K562 (cell line): Measurements from ENCODE around the gene HSF5. TPM values are rescaled to one million over a fixed set of nuclear protein-coding genes. Genes with fewer than 3 reads are reported as not detected.

Experiments
- ATAC-seq: fragments of 200-7000 bp; cut with Tn5 transposase; 3 replicates; pipeline ENCODE4 v1.9.1; 2020; ENCODE audit warnings: moderate library complexity
- BruUV-seq: library from RNA; stranded (reverse); fragments of 400-500 nt; replicated peaks from 2 replicates; lab custom pipeline; 2021; lab: Mats Ljungman, UMichigan
- CTCF ChIA-PET: fragments of 300-600 bp; formaldehyde crosslinking; extraction: SDS; loops from one replicate; lab custom pipeline; 2021; ENCODE audit warnings: low intra/inter-chr PET ratio; lab: Yijun Ruan, JAX
- POLR2A ChIA-PET: fragments of 300-600, 350-650 bp; sonication (Branson Sonifier 250); formaldehyde crosslinking; extraction: SDS; loops from one replicate; lab custom pipeline; 2021; ENCODE audit warnings: antibody characterized with exemption, inconsistent platforms; lab: Yijun Ruan, JAX
- DNase-seq, 4 experiments: peaks; one replicate each; pipeline versions ENCODE4 v3.0.0 to v3.0.0-alpha.2; 2011 to 2018; ENCODE audit warnings: low spot score in 3 of 4, mixed read lengths in 3 of 4; ENCODE audit errors: extremely low read depth in 1 of 4
- FAIRE-seq: peaks from 2 replicates; lab custom pipeline; 2011; peaks lifted over from hg19 to GRCh38; lab: Jason Lieb, UNC
- H2AFZ ChIP-seq: 2 replicates; pipeline ENCODE4 v1.6.0; 2011; ENCODE audit warnings: low read depth, low read length, control low read depth, inconsistent platforms
- H3K27ac ChIP-seq: fragments of 200-600 bp; 3 replicates; pipeline ENCODE4 v1.8.0; 2011; ENCODE audit warnings: low read depth, mild to moderate bottlenecking, control low read depth, inconsistent platforms, low read length, moderate library complexity, mixed read lengths; ENCODE audit errors: extremely low read depth
- H3K27me3 ChIP-seq, 2 experiments: fragments of 300-600 bp in 1 of 2; 2 replicates in 1 of 2; 3 replicates in 1 of 2; pipeline versions ENCODE4 v1.6.0 to v1.8.0; 2011; ENCODE audit warnings: inconsistent platforms in 2 of 2, low read length in 2 of 2, mild to moderate bottlenecking in 1 of 2, mixed read lengths in 1 of 2, moderate library complexity in 1 of 2; ENCODE audit not compliant: control insufficient read depth in 2 of 2, insufficient read depth in 2 of 2
- H3K36me3 ChIP-seq: fragments of 300-600 bp; 3 replicates; pipeline ENCODE4 v1.8.0; 2011; ENCODE audit warnings: mild to moderate bottlenecking, low read length, inconsistent platforms; ENCODE audit not compliant: control insufficient read depth, insufficient read depth
- H3K4me1 ChIP-seq, 2 experiments: fragments of 200-600 bp in 1 of 2; replicated peaks in 1 of 2; 2 replicates in 1 of 2; 3 replicates in 1 of 2; pipeline versions ENCODE4 v1.5.1 to v1.8.0; 2011; ENCODE audit warnings: inconsistent platforms in 2 of 2, low read length in 2 of 2, mild to moderate bottlenecking in 1 of 2, mixed read lengths in 1 of 2, moderate library complexity in 1 of 2; ENCODE audit not compliant: control insufficient read depth in 2 of 2, insufficient read depth in 2 of 2
- H3K4me2 ChIP-seq: 2 replicates; pipeline ENCODE4 v1.6.1; 2011; ENCODE audit warnings: low read length, control low read depth, inconsistent platforms, mixed read lengths; ENCODE audit not compliant: insufficient read depth
- H3K4me3 ChIP-seq: fragments of 200-600 bp; sonication (generic), shearing (Covaris generic); 2 replicates; pipeline ENCODE4 v1.5.1; 2016; ENCODE audit warnings: control low read depth, inconsistent platforms
- H3K79me2 ChIP-seq: fragments of 200-600 bp; 3 replicates; pipeline ENCODE4 v1.8.0; 2011; ENCODE audit warnings: low read length, inconsistent platforms; ENCODE audit not compliant: control insufficient read depth, insufficient read depth
- H3K9ac ChIP-seq, 2 experiments: 2 replicates each; pipeline versions ENCODE4 v1.6.0 to v1.6.1; 2011; ENCODE audit warnings: low read depth in 2 of 2, low read length in 2 of 2, control low read depth in 1 of 2, inconsistent platforms in 1 of 2, mild to moderate bottlenecking in 1 of 2, mixed read lengths in 1 of 2; ENCODE audit not compliant: insufficient read depth in 1 of 2
- H3K9me1 ChIP-seq: one replicate; pipeline ENCODE4 v1.6.0; 2011; ENCODE audit warnings: inconsistent platforms, mild to moderate bottlenecking, low read length, moderate library complexity; ENCODE audit not compliant: control insufficient read depth, insufficient read depth
- H3K9me3 ChIP-seq: replicated peaks from 2 replicates; pipeline ENCODE4 v1.5.1; 2011; ENCODE audit warnings: low read depth, low read length, inconsistent platforms; ENCODE audit not compliant: control insufficient read depth, insufficient read depth
- H4K20me1 ChIP-seq: replicated peaks from 2 replicates; pipeline ENCODE4 v1.6.1; 2011; ENCODE audit warnings: low read length, inconsistent platforms, mixed read lengths; ENCODE audit not compliant: control insufficient read depth, insufficient read depth
- BCOR ChIP-seq: fragments of 450-650 bp; IDR thresholded peaks from 2 replicates; pipeline ENCODE4 v1.6.1; 2016
- ELK1 ChIP-seq: sonication (generic); formaldehyde crosslinking; IDR thresholded peaks from 2 replicates; pipeline ENCODE4 v1.8.1; 2022; ENCODE audit warnings: missing genetic modification reagents
- MED1 ChIP-seq: sonication (generic); formaldehyde crosslinking; IDR thresholded peaks from 2 replicates; pipeline ENCODE4 v1.8.1; 2023; ENCODE audit warnings: missing genetic modification reagents, borderline replicate concordance
- NCOA1 ChIP-seq: fragments of 450-650 bp; IDR thresholded peaks from 2 replicates; pipeline ENCODE4 v1.6.1; 2016; ENCODE audit warnings: low read depth
- TCF3 ChIP-seq: sonication (generic); formaldehyde crosslinking; IDR thresholded peaks from 2 replicates; pipeline ENCODE4 v1.4.0; 2020; ENCODE audit warnings: mild to moderate bottlenecking, missing genetic modification reagents
- ZNF316 ChIP-seq: fragments of 450-650 bp; IDR thresholded peaks from 2 replicates; pipeline ENCODE4 v1.6.1; 2016
- ZNF644 ChIP-seq: fragments of 200-800 bp; sonication (Bioruptor generic); IDR thresholded peaks from 2 replicates; pipeline ENCODE4 v1.6.1; 2016; ENCODE audit warnings: low read depth, missing genetic modification characterization, missing compliant biosample characterization
- WGBS: fragments of 100-300 bp; shearing (Covaris generic); methylation state at CpG from one replicate; pipeline ENCODE4 v1.1.6; 2016; ENCODE audit warnings: low coverage, mixed read lengths; ENCODE audit not compliant: insufficient coverage; ENCODE audit errors: missing lambda C conversion rate; 5-methylcytosine and 5-hydroxymethylcytosine counted together
- in situ Hi-C: fragments of 300-500 bp; cut with MboI; formaldehyde crosslinking; loops from 4 replicates; pipeline ENCODE4 v1.15.0; 2018; ENCODE audit warnings: inconsistent platforms, mixed read lengths
- intact Hi-C: fragments of 100-400 bp; cut with micrococcal nuclease; formaldehyde crosslinking; loops from 2 replicates; pipeline ENCODE4 v1.14.2; 2022
- polyA plus RNA-seq, 8 experiments: library from polyadenylated mRNA; depleted of rRNA in 4 of 8; stranded (reverse) in 5 of 8; unstranded in 3 of 8; fragments of >200 nt; fragmentation: Nextera tagmentation in 2 of 8; fragmentation: Illumina TruSeq in 1 of 8; extraction: Ambion mirVana in 2 of 8; extraction: Trizol in 1 of 8; gene quantifications; 2 replicates each; pipeline versions ENCODE4 v1.2.1 to v1.2.3, GENCODE V29; 2011 to 2014; ENCODE audit warnings: inconsistent platforms in 1 of 8, missing spikeins in 1 of 8
- total RNA-seq, 7 experiments: library from RNA; depleted of rRNA in 6 of 7; stranded (reverse); fragments of >200 nt in 6 of 7; fragmentation: Illumina TruSeq in 2 of 7; extraction: Trizol in 2 of 7; gene quantifications; 2 replicates each; pipeline versions ENCODE4 v1.2.1 to v1.2.3, GENCODE V29; 2011 to 2021; ENCODE audit warnings: low replicate concordance in 1 of 7
- TF ChIP-seq, protein P1 (sequence below): conservative IDR thresholded peaks from 2 replicates; pipeline ENCODE4 v1.6.1; 2011; ENCODE audit warnings: low read depth, mild to moderate bottlenecking, low read length; ENCODE audit not compliant: control insufficient read depth

HSF5 gene
- total and polyA plus RNA-seq, 9 of the 15 experiments (the other 6 are each of a cell fraction or from before 2014, with no cell fraction given) = 0.04 TPM; not detected in 8

- intact Hi-C loops = no loop called here
- DNase-seq (no peak), ATAC-seq (no peak), FAIRE-seq (no peak)
- no peaks in the 10 kb centered on the region for H3K27me3 ChIP-seq
- 0 out of 2 replicates have a peak overlapping the region, but pooled peaks have one; percentile 19 for H2AFZ ChIP-seq
- BruUV-seq = no TSS peak
- peaks cover 2 to 6% of the 10 kb centered on the region in 2 experiments; a peak in 4 of 5 replicates for H3K4me1 ChIP-seq
- CTCF ChIA-PET = no interaction called here
- H3K36me3 ChIP-seq = no peaks in the 10 kb centered on the region
- TF ChIP-seq ZNF644 (tag) = no peak
- TF ChIP-seq, protein P1, sequence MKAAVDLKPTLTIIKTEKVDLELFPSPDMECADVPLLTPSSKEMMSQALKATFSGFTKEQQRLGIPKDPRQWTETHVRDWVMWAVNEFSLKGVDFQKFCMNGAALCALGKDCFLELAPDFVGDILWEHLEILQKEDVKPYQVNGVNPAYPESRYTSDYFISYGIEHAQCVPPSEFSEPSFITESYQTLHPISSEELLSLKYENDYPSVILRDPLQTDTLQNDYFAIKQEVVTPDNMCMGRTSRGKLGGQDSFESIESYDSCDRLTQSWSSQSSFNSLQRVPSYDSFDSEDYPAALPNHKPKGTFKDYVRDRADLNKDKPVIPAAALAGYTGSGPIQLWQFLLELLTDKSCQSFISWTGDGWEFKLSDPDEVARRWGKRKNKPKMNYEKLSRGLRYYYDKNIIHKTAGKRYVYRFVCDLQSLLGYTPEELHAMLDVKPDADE = no peak
- no peak for TF ChIP-seq ZNF316
- no peak for TF ChIP-seq ELK1 (CRISPR knock-in tag)
- no peak for TF ChIP-seq MED1 (CRISPR knock-in tag)
- no peak for TF ChIP-seq TCF3
- TF ChIP-seq NCOA1 = no peak
- TF ChIP-seq BCOR = no peak
- WGBS = 16% methylated on average over 3 of the region's 3 CpGs
- H3K79me2 ChIP-seq = no peaks in the 10 kb centered on the region
- H3K9me3 ChIP-seq = no peaks in the 10 kb centered on the region
- H3K4me2 ChIP-seq = no peak overlapping the region
- no peaks in the 10 kb centered on the region for H4K20me1 ChIP-seq
- no peak overlapping the region for H3K27ac ChIP-seq
- no peak overlapping the region for H3K4me3 ChIP-seq
- peak overlapping the region in 1 of 2 experiments; percentile 3; a peak in 1 of 4 replicates for H3K9ac ChIP-seq
- H3K9me1 ChIP-seq = no peaks in the 10 kb centered on the region
- POLR2A ChIA-PET = interaction anchor here (0.6 to 1.2 kb wide), 2 partner anchors 106 to 429 kb away, joined by 3 to 4 read pairs; no protein-coding TSS in a partner anchor
- in situ Hi-C loops = no loop called here
These were observed 37.0 kb upstream of the HSF5 start for GRCh38 chr17:58525239-58525638.
